ENCODE data around the gene ANTXR1.
A peak's percentile ranks its signal among the peaks of the same experiment; 100 is the strongest.

ANTXR1 gene

GRCh38 chr2:69177785-69178636 is 165.0 kb downstream of the ANTXR1 start:
- DNase-seq, result peak in 49 of 56 donors; percentile 9 to 73 (median 46)

- no peak for DNase-seq
Measured at GRCh38 chr2:69178756-69179155, 165.8 kb downstream of the ANTXR1 start.

GRCh38 chr2:69180227-69180626 is 167.2 kb downstream of the ANTXR1 start:
- DNase-seq, result no peak

DNA sequence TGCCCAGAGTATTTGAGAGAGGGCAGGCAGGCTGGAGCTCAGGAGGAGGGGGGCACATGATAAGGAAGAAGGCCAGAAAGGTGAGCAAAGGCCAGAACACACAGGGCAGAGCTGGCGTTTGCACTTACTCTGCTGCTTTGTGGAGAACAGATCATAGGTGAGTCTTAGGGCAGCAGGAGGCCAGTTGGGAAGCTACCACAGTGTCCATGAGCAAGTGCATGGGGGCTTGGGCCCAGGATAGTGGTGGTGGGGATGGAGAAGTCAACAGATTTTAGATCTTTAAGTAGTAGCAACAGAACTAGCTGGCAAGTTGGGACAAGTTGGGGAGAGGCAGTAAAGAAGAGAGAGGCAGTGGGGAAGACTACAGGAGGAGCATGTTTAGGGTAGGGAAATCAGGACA is 168.0 kb downstream of the ANTXR1 start:
- DNase-seq, result no peak

GRCh38 chr2:69181806-69182427 is 168.9 kb downstream of the ANTXR1 start:
- DNase-seq, result no peak

DNA sequence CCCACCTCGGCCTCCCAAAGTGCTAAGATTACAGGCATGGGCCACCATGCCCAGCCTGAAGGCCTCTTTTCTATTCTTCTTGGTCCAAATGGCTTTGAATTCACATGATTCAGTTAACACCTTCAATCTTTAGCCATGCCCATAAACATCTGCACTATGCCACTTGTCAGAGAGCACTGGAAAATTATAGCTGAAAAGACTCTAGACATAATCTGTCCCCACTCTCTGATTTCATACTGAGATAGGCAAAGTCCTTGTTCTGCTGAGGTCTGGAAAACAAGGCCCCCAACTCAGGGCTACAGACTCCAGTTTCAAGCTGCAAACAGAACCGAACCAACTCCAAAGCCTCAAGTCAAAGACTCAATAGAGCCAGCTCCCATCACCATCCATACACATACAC is 170.7 kb downstream of the ANTXR1 start:
- DNase-seq, result no peak

DNA sequence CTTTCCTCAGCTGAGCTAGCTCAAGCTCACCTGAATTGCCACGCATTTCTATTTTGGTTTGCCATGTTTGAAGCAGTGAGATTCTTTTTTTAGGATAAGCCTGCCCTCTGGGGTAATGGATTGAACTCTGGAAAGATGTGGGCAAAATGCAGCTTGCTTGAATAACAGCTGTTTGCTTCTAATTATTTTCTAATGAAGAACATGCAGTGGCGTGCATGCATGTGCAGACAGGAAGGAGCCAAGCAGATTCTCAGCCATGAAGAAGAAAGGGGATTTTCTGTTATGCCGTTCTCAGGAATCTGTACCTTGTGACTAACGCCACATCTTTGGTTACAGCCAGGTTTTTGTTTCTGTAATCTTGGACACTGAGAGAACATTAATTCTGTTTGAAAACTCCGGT is 171.2 kb downstream of the ANTXR1 start:
- no peak for DNase-seq

- no peak for DNase-seq
Measured at GRCh38 chr2:69185807-69186206, 172.8 kb downstream of the ANTXR1 start.

DNA sequence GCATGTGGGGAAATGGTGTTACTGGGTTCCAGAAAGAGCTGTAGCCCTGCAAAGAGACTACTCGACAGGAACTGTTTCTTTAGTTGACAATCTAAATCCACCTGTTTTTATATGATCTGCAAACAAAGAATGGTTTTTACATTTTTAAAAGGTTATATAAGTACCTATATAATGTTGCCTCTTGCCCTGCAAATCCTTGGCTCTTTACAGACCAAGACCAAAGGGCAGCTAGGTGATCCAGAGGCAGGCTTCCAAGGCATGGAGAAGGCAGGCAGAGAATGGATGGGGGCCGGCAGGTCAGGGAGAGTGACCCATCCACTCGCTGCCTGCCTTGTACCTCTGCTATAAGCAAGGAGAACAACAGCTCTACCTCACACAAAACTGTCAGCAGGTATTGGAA is 173.6 kb downstream of the ANTXR1 start:
- DNase-seq, result no peak

- DNase-seq, result peak in 3 of 56 donors; percentile 5 to 20 (median 13)
Measured at GRCh38 chr2:69188182-69188900, 175.4 kb downstream of the ANTXR1 start.

DNA sequence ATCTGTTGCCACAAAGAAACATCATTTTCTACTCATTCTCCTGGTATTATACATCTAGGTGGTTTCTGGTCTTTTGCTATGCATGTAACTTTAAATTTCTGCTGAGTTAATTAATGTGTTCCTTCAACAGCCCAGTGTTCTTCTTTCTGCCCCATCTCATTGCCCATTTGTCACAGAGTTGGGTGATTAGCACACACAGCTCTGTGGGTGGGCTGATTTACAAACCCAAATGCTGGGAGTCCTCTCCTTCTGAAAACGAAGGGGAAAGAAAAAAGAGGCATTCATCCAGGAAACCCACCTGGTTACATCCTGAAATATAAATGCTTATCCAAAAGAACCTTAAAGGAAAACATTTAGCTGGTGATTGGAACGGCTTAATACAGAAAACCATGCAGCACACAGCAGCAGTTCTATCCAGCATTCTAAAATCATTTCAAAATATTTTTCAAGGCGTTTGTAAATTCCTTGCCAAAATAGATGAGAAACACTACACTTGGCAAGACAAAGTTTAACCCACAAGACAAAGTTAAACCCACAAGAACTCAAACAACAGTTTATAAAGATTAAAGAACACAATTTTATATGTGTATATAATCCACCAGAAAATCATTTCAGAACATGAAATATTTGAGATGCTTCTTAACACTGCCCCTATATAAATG is 177.9 kb downstream of the ANTXR1 start:
- no peak for DNase-seq

- DNase-seq, result no peak
Measured at GRCh38 chr2:69191634-69192033, 178.7 kb downstream of the ANTXR1 start.

DNA sequence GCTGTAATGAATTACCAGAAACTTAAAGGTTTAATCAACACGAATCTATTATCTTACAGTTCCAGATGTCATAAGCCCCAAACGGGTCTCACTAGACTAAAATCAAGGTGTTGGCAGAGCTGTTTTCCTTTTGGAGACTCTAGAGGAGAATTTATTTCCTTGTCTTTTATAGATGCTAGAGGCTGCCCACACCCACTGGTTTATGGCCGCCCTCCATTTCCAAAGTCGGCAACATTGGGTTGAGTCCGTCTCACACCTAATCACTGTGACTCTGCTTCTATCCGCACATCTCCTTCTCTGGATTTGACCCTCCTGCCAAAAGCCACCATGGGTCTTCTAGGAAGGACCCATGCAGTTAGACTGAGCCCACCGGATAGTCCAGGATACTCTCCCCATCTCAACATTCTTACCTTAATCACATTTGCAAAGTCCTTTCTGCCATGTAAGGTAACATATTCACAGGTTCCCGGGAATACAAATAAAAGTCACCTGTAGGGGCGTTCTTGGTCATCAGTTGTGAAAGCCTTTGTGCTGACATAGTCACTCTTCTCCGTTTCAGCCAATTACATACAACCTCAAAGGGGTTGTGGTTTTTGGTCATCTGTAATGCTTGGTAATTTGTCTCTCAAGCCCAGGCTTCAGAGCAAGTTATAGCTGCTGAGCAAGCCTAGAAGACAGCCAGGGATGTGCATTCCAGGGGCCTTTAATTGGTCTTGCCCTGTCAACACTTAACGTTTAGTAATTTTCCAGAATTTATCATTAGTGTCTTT is 179.4 kb downstream of the ANTXR1 start:
- DNase-seq, result no peak

- DNase-seq, result no peak
Measured at GRCh38 chr2:69195706-69196105, 182.7 kb downstream of the ANTXR1 start.

DNA sequence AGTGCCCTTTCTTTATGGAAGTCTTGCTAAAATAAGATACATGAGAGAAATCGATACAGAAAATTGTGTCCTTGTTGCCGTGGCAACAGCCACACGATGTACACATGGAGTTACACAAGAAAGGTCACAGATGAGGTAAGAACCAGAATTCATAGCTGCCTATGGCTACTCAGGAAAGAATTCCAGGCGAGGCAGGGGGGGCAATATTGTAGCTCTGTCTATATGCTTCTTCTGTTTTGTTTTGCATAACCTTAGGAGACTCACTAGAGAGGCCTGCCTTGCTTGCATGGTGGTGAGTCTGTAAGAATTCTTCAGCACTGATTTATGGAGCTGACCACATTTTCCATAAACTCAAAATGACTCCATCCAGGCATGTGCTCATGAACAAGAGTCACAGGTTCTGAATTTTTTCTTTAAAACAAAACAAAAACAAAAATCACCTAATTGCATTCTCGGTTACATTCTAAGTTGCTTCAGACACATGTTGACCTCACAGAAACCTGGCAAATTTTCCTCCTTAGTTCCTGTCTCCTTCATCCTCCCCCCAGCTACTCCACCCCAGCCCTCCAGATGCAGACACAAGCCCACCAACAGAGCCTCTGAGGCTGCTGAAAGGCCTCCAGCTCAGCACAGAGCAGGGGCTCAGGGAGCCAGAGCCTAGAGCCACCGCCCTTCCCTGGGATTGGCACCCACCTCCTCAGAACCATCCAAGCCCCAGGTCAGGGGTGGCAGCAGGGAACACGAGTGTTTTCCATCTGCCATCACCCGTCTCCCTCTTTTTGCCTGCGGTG is 183.5 kb downstream of the ANTXR1 start:
- no peak for DNase-seq

DNA sequence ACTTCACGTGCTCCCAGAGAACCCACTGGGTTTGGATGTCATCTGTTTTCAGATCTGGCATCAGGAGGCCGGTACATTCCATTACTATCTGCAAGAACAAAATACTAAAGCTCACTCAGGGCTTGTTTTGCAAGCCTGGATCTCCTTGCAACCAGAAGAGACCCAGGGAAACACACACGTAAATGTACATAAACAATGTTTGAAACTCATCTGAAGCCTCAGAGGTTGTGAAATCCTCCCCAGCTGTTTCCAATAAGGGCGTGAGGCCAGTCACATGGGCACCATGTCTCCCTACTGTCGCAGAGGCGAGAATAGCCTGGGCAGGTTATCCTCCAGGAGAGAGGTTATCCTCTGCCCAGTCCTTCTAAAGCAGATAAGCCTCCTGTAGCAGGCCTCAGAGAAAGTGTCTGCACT is 187.1 kb downstream of the ANTXR1 start:
- DNase-seq, result no peak

- no peak for DNase-seq
Measured at GRCh38 chr2:69201259-69201658, 188.3 kb downstream of the ANTXR1 start.

DNA sequence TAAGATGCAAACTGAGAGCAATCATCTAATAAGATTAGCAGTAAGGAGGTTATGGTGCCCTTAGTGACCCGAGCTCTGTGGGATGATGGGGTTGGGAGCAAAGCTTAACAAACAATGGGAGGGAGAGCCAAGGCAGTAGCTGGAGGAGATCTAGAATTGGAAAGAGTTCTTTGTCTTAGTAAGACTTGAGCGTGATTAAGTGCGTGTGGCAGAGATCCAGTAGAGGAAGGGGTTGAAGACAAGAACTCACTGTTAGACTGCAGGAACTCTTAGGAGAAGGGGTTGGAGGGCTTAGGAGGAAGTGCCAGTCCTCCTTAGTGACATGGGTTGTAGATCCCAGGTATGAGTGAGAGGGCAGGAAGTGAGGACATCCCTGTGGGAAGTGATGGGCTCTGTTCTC is 189.3 kb downstream of the ANTXR1 start:
- no peak for DNase-seq

DNA sequence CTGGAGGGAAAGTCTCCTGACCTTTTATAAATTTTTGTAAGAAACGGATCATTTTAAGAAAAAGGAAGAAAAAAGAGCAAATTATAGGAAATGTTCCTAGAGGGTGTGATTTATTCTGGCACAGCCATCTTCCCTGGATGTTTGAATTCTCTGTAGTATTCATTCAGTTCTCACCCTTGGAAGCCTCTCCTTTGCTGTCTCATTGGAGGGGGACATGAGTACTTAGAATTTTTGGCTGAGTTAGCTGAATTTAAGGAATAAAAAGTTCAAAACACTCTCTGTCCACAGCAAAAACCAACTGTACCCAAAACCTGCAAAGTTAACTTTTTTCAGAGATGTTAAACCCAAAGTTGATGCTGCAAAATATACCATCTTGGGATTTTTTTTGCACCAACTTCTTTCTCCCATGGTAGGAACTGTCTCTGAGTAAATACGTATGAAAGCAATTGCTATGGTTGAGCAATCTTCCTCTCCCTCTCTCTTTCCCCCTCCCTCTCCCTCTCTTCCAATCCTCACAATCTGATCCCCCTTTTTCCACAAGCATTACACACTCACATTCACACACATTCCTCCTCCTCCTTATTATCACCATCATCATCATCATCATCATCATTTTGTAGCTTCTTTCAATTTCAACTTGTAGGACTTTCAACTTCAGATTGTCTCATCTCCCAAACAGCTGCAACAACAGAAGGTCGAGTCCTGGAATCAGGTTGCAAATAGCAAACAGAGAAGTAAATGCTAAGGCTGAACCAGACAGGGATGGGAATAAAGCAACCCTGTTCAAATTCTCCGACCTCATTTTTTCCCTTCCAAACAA is 190.4 kb downstream of the ANTXR1 start:
- no peak for DNase-seq
